Fibroblast of pulmonary artery (primary cell): ENCODE results near the gene TFAP2A.
A peak's percentile ranks its signal among the peaks of the same experiment; 100 is the strongest.

Experiments
- DNase-seq: peaks from one replicate; pipeline ENCODE4 v3.0.0-alpha.2; 2010; ENCODE audit warnings: low read depth
- H3K4me3 ChIP-seq: replicated peaks from 2 replicates; pipeline ENCODE4 v1.5.1; 2011; ENCODE audit warnings: low read depth, mild to moderate bottlenecking, control low read depth, low read length, moderate library complexity
- TF ChIP-seq, protein P1 (sequence below): IDR thresholded peaks from 2 replicates; pipeline ENCODE4 v1.5.1; 2011; ENCODE audit warnings: mild to moderate bottlenecking, control low read depth, low read length, inconsistent platforms; ENCODE audit errors: missing control alignments

Gene TFAP2A

DNA sequence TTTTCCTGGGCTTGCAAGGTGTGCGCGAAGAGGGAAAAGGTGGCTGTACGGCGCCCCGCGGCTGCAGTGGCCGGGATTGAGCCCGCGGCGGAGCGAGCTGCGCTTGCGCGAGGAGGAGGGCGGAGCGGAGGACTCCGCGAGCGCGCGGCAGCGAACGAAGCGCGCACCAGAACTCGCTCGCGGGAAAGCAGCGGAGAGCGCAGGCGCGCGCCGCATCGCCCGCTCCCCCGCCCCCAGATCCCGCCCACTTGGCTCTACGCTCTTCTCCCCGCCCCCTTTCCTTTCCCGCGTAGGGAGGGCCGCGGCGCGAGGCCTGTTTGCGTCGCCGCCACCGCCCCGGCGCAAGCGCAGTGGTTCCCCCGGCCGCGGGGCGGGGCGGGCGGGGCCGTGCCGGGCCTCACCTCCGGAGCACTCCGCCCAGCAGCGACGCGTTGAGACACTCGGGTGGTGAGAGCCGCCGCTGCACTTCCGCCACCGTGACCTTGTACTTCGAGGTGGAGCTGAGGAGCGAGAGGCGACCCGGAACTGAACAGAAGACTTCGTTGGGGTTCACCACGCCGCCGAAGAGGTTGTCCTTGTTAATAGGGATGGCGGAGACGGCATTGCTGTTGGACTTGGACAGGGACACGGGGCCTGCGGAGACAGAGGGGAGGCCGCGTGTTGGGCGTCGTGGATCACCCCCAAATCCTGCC, 10.6 kb downstream of the TFAP2A start:
- TF ChIP-seq, protein P1, sequence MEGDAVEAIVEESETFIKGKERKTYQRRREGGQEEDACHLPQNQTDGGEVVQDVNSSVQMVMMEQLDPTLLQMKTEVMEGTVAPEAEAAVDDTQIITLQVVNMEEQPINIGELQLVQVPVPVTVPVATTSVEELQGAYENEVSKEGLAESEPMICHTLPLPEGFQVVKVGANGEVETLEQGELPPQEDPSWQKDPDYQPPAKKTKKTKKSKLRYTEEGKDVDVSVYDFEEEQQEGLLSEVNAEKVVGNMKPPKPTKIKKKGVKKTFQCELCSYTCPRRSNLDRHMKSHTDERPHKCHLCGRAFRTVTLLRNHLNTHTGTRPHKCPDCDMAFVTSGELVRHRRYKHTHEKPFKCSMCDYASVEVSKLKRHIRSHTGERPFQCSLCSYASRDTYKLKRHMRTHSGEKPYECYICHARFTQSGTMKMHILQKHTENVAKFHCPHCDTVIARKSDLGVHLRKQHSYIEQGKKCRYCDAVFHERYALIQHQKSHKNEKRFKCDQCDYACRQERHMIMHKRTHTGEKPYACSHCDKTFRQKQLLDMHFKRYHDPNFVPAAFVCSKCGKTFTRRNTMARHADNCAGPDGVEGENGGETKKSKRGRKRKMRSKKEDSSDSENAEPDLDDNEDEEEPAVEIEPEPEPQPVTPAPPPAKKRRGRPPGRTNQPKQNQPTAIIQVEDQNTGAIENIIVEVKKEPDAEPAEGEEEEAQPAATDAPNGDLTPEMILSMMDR, result peak; percentile 36
- peak; percentile 95 for DNase-seq
- H3K4me3 ChIP-seq, result peak overlapping the region; percentile 65

DNA sequence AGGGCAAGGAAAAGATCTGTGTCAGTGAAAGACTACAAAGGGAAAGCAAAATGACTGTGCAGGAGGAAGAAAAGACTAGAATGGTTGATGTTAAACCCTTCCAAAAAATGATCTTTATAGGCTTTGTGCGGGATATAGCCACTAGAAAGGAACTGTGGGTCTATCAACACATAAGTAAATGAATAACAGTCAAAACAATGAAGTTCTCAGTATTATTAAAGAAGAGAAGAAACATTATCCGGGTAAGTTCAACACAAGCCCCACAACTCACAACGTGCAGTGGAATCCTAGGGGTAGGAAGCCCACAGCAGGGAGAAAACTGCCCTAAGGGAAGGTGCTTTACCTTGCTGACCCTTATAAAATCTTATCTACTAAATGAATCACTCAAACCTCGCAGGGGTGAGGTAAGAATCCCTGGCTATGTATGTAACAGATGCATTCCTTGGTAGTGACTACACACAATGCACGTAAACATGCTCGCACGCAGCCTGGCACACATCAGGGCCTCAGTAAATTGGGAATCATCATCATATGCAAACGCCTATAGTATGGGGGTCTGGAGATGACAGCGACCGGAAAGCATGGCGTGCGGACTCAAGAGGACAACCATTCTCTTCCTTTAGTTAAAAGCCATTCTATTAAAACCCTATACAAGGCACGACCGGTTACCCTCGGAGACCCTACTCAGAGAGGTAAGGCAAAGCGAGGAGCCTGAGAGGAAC, 11.3 kb downstream of the TFAP2A start:
- DNase-seq, result peak; percentile 77
- TF ChIP-seq, protein P1, result no peak

DNA sequence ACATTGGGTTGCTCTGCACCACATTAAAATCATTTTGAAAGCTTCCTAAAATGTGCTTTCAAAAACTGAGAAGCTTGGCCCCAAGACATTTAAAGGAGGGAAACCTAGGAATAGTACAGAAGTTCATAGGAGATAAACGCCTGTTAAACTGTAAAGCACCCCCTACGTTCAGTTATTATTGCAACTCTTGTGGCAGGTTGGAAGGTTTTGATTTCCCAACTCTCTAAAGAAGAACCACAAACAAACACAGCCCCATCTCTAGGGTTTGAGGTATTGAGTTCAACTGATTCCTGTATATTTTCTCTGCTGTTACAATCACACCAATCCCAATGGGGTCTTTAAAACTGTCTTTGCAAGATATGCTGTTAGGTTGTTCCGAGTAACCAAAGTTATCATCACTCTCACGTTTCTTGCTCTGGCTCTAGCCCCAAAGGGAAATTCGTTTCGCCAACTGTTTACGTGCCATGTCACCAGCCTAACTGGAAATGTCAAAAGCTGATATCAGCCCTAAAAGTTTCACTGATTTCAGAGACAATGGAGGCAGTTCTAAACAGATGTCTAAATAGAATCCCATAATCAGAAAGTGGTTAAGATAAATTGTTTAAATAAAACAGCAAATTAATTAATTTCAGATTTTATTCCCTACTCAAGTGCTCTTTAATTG, 12.1 kb downstream of the TFAP2A start:
- TF ChIP-seq, protein P1, result no peak

More for the DNA sequence above, 11.3 kb downstream of the TFAP2A start:
- peak overlapping the region; percentile 65 for H3K4me3 ChIP-seq

DNA sequence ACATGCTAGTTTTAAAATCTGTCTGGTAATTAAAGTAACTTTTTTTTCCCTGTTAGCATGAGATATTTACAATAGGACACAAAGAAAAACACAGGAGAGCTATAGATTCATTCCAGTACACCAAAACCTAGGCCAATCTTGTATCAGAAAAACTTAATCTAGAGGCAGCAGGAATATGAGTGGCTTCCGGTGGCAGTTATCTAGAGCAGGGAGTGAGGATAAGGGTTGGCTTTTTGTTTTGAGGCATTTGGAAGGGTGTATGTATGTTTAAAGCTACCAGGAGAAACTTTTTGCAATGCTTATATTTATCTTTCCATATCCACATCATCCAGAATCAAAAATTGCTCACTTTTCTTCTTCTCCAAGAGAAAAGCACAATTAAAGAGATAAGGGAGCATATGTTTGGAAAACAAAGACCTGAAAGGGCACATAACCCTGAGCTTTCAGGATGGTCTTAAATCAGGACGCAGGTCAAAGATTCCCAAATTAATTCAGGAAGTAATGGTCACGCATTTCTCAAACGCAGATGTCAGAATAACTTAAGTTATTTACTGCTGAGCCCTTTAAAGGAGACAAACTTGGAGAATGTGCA, 13.1 kb downstream of the TFAP2A start:
- DNase-seq, result no peak
- no peak overlapping the region for H3K4me3 ChIP-seq
- TF ChIP-seq, protein P1, result no peak

More for the DNA sequence above, 12.1 kb downstream of the TFAP2A start:
- no peak for DNase-seq
- H3K4me3 ChIP-seq, result no peak overlapping the region

DNA sequence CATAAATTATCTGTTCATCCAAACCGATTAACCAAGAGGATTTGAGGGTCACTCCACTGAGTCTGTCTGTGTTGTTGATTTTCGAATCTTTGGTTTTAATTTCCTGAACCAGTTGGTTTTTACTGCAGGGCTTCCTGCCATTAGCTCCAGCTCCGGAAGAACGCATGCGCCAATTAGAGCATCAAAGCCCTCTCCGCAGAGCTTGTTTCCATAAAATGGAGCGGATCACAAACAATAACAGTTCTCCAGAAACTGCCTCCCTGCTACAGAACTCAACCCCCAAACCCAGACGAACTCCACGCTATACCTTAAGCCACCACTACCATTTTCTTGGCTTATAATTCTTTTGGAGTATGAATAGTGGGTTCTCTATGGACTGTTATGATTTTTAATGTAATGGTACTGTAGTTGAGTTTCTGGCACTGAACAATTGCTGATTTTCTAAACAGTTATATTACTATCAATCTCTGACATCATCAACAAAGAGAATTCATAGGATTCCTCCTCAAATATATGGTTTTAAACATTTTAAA, 13.8 kb downstream of the TFAP2A start:
- no peak for DNase-seq
- TF ChIP-seq, protein P1, result no peak
- no peak overlapping the region for H3K4me3 ChIP-seq

DNA sequence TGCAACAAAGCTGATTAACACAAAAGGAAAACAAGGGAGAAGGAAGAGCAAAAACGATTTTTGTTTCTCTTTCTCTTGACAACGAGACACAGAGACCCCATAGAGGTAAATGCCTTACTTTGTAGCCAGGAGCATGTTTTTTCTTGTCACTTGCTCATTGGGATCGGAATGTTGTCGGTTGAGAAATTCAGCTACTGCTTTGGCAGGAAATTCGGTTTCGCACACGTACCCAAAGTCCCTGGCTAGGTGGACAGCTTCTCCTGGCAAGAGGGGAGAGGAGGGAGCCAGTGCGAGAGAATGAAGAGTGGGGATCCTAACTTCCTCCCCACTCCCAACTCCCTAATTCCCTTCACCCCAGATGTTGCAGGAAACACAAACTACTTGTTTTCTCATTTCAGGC, 14.5 kb downstream of the TFAP2A start:
- TF ChIP-seq, protein P1, result no peak
- H3K4me3 ChIP-seq, result no peak overlapping the region
- no peak for DNase-seq
